Hair follicular keratinocyte (primary cell): ENCODE results near the gene POLR2H. TPM values are rescaled to one million over a fixed set of nuclear protein-coding genes. Genes with fewer than 3 reads are reported as not detected.

ENCODE experiments used
- total RNA-seq: library from RNA; depleted of rRNA; stranded (reverse); fragments of >200 nt; gene quantifications from 2 replicates; pipeline ENCODE4 v1.2.3, GENCODE V29; 2015

The POLR2H gene
- total RNA-seq: 83.7 and 161 TPM in 2 replicates

GRCh38 chr3:184361532-184361931 is at the start of gene POLR2H, which contains the start of gene CLCN2:
TSS of gene POLR2H (plus strand) at chr3:184361710. CDS start at chr3:184363493, 1,783 bp downstream.
TSS of gene CLCN2 (minus strand) at chr3:184361605. CDS start at chr3:184361479, 126 bp downstream.

DNA sequence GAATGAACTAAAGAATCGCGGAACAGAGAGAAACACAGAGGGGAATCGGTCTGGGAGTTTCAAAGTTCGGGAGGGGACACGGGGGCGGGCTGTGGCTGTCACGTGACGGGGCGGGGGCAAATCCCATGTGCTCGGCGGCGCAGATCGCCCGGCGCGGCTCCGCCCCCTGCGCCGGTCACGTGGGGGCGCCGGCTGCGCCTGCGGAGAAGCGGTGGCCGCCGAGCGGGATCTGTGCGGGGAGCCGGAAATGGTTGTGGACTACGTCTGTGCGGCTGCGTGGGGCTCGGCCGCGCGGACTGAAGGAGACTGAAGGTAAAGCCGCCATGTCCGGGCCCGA is 47.2 kb upstream of the POLR2H start, which contains the start of gene EIF4G1:
TSS of gene EIF4G1 (plus strand) at position 244 of the 337 bp plus-strand sequence. CDS start 1,191 bp downstream, outside the sequence.

DNA sequence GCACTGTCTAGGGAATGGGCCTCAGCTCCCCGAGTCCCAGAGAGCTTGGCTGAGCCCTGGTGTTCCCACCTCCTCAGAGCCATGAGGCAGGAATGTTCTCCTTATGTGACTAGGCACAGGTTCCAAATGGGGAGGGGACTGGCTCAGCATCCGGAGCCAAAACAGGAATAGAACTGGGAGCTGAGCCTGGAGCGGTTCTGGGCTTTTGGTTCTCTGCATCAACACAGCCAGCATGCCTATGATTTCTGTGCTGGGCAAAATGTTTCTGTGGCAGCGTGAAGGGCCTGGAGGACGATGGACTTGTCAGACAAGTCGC is 24.2 kb upstream of the POLR2H start, which contains the start of gene FAM131A:
TSS of gene FAM131A (plus strand) at position 202 of the 316 bp plus-strand sequence. CDS start at position 233, 31 bp downstream.

DNA sequence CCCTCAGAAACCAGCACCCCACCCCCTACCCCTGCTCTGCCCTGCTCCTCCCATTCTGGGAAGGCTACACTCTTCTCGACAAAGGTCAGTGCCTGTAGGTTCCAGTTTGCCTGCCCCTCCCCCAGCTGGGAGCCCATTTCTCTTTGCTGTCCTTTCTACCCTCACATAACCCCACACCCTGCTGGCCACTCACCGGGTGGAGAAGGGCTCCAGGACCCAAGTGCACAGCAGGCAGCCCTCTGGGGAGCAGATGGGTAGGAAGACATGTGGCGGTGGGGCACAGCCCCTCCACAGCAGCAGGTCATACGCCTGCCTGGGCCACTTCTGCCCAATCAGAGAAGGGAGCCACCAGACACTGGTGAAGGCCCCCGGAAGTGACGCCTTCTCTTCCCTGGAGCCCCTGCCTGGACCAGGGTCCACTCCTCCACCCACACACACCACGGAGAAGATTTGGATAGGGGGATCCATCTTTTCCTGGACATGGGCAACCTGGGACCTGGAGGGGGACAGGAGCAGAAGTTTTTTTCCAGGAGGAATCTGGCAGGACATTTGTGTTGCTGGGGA is 16.5 kb downstream of the POLR2H start, which contains the start of gene THPO:
TSS of gene THPO (minus strand) at position 326 of the 564 bp plus-strand sequence. CDS start 1,948 bp downstream, outside the sequence.

GRCh38 chr3:184379358-184380184 is 18.1 kb downstream of the POLR2H start, which contains the start of gene CHRD:
TSS of gene CHRD (plus strand) at chr3:184380054. CDS start at chr3:184380319, 265 bp downstream.

Other genes with a start within 250 kb of the POLR2H start
- gene EIF2B5, start 226.4 kb upstream of the POLR2H start, total RNA-seq: 26.1 and 38.0 TPM in 2 replicates
- gene DVL3, start 206.3 kb upstream of the POLR2H start, total RNA-seq: 24.0 and 24.9 TPM in 2 replicates
- gene AP2M1, start 186.9 kb upstream of the POLR2H start, total RNA-seq: 241 and 285 TPM in 2 replicates
- gene ABCF3, start 175.5 kb upstream of the POLR2H start, total RNA-seq: 29.8 and 41.6 TPM in 2 replicates
- gene VWA5B2, start 132.1 kb upstream of the POLR2H start, total RNA-seq: not detected in 2 replicates
- gene ALG3, start 112.7 kb upstream of the POLR2H start, total RNA-seq: 78.9 and 108 TPM in 2 replicates
- gene EEF1AKMT4, start 112.0 kb upstream of the POLR2H start, total RNA-seq: 12.5 and 18.3 TPM in 2 replicates
- 1.2 and 1.4 TPM in 2 replicates for gene CAMK2N2, start 100.2 kb upstream of the POLR2H start, total RNA-seq
- not detected in 2 replicates for gene ECE2, start 85.7 kb upstream of the POLR2H start, total RNA-seq
- gene PSMD2, start 62.5 kb upstream of the POLR2H start, total RNA-seq: 672 and 923 TPM in 2 replicates
- 319 and 487 TPM in 2 replicates for gene EIF4G1, start 47.1 kb upstream of the POLR2H start, total RNA-seq
- 23.0 and 30.1 TPM in 2 replicates for gene FAM131A, start 24.1 kb upstream of the POLR2H start, total RNA-seq
- 3.1 and 3.6 TPM in 2 replicates for gene CLCN2, start 105 bp upstream of the POLR2H start, total RNA-seq
- not detected in 2 replicates for gene THPO, start 16.5 kb downstream of the POLR2H start, total RNA-seq
- not detected in 2 replicates for gene CHRD, start 18.3 kb downstream of the POLR2H start, total RNA-seq
- gene EPHB3, start 200.1 kb downstream of the POLR2H start, total RNA-seq: 4.2 and 6.7 TPM in 2 replicates